Ascending aorta (tissue), 2 donors: ENCODE measurements around the gene DEPDC5. TPM values are rescaled to one million over a fixed set of nuclear protein-coding genes. Genes with fewer than 3 reads are reported as not detected.

Experiments
- DNase-seq, 2 donors: peaks; one replicate each; pipeline ENCODE4 v3.0.0-alpha.2; 2019; ENCODE audit warnings: low spot score in 2 of 2
- H3K27ac ChIP-seq, 2 donors: fragments of 200-600 bp; sonication (generic); one replicate each; pipeline ENCODE4 v1.5.1; 2016 to 2017; ENCODE audit warnings: mild to moderate bottlenecking in 1 of 2
- H3K27me3 ChIP-seq: fragments of 200-600 bp; sonication (generic); one replicate; pipeline ENCODE4 v1.5.1; 2017
- H3K36me3 ChIP-seq, 2 donors: fragments of 200-600 bp; sonication (generic); one replicate each; pipeline ENCODE4 v1.5.1; 2016
- H3K4me1 ChIP-seq, 2 donors: fragments of 200-600 bp; sonication (generic); one replicate each; pipeline ENCODE4 v1.5.1; 2016 to 2017; ENCODE audit warnings: mild to moderate bottlenecking in 1 of 2
- H3K4me3 ChIP-seq, 2 donors: fragments of 200-600 bp; sonication (generic); one replicate each; pipeline ENCODE4 v1.5.1; 2016 to 2017; ENCODE audit warnings: mild to moderate bottlenecking in 1 of 2
- H3K9me3 ChIP-seq, 2 donors: fragments of 200-600 bp; sonication (generic); one replicate each; pipeline ENCODE4 v1.5.1; 2016
- CTCF ChIP-seq, 3 experiments: fragments of 200-600 bp in 2 of 3; fragments of 450-650 bp in 1 of 3; sonication (generic) in 2 of 3; IDR thresholded peaks; one replicate each; pipeline ENCODE4 v1.5.1; 2016 to 2019; ENCODE audit warnings: antibody characterized with exemption in 3 of 3, mild to moderate bottlenecking in 1 of 3, moderate library complexity in 1 of 3
- intact Hi-C: fragments of 100-400 bp; cut with DNase I; formaldehyde crosslinking; loops from one replicate; pipeline ENCODE4 v1.15.1; 2023
- total RNA-seq: library from RNA; depleted of rRNA; stranded (reverse); fragments of >200 nt; gene quantifications from one replicate; pipeline ENCODE4 v1.1.0, GENCODE V29; 2016

DEPDC5 gene
- total RNA-seq, 1 donor from 2014 or later = 5.2 TPM

DNA sequence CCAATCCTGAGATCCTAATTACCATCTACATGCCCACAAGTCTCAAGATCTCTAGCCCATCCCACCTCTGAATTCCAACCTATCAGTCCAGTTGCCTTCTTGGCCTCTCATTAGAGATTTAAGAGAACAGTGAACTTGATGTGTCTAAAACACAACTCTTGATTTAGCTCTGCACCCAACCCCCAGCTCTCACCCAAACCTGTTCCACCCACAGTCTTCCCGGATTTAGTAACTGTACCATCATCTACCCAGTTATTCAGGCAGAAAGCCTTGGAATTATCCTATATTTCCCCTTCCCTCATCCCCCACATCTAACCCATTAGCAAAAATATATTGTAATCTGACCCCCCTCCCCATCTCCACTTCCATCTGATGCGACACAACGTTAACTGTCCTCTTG, 166.5 kb downstream of the DEPDC5 start:
- no peak overlapping the region for H3K27ac ChIP-seq
- no peaks in the 10 kb centered on the region for H3K36me3 ChIP-seq
- intact Hi-C loops = loop anchor here (5.0 kb wide), 1 partner anchor 52 kb away; no protein-coding TSS in a partner anchor
- TF ChIP-seq CTCF (IDR thresholded peaks at IDR 0.05) = no peak
- no peaks in the 10 kb centered on the region for H3K4me1 ChIP-seq
- H3K9me3 ChIP-seq = no peaks in the 10 kb centered on the region
- H3K4me3 ChIP-seq = no peak overlapping the region
- H3K27me3 ChIP-seq = no peaks in the 10 kb centered on the region
- DNase-seq = no peak

- intact Hi-C loops = loop anchor here (5.0 kb wide), 1 partner anchor 51 kb away; no protein-coding TSS in a partner anchor
These were observed 167.3 kb downstream of the DEPDC5 start for GRCh38 chr22:31921106-31921505.

GRCh38 chr22:31922534-31922933, 168.7 kb downstream of the DEPDC5 start:
- H3K9me3 ChIP-seq = no peaks in the 10 kb centered on the region
- TF ChIP-seq CTCF (IDR thresholded peaks at IDR 0.05) = no peak
- intact Hi-C loops = loop anchor here (5.0 kb wide), 1 partner anchor 50 kb away; no protein-coding TSS in a partner anchor
- H3K4me3 ChIP-seq = no peak overlapping the region
- no peak for DNase-seq
- no peaks in the 10 kb centered on the region for H3K36me3 ChIP-seq
- no peaks in the 10 kb centered on the region for H3K4me1 ChIP-seq
- H3K27ac ChIP-seq = no peak overlapping the region
- no peaks in the 10 kb centered on the region for H3K27me3 ChIP-seq

More at GRCh38 chr22:31921106-31921505, 167.3 kb downstream of the DEPDC5 start:
- Histone ChIP-seq H3K9me3 (no peaks in the 10 kb centered on the region), H3K27ac (no peak overlapping the region), H3K27me3 (no peaks in the 10 kb centered on the region), H3K36me3 (no peaks in the 10 kb centered on the region), H3K4me1 (no peaks in the 10 kb centered on the region), H3K4me3 (no peak overlapping the region)
- no peak for TF ChIP-seq CTCF (IDR thresholded peaks at IDR 0.05)
- no peak for DNase-seq

DNA sequence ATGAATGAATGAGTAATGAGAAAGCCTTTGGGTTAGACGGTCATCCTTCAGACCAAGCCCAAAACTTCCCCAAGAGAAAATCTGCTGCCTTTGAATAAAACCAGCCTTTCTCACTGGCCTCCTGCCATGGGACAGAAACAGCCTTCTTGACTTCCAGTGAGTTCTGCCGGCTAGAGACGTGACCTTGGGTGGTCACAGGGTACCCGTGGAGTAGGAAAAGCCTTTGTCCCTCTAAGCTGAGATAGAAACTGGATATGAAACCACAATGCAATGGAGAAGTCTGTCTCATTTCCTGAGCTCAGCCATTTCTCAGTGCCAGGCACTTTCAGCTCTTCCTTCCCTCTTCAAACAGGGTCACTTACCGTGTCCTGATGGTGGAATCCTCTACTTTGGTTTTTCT, 169.3 kb downstream of the DEPDC5 start:
- intact Hi-C loops = loop anchor here (5.0 kb wide), 1 partner anchor 49 kb away; no protein-coding TSS in a partner anchor
- Histone ChIP-seq H3K27ac (no peak overlapping the region), H3K4me3 (no peak overlapping the region), H3K27me3 (no peaks in the 10 kb centered on the region), H3K36me3 (no peaks in the 10 kb centered on the region), H3K9me3 (no peaks in the 10 kb centered on the region), H3K4me1 (no peaks in the 10 kb centered on the region)
- DNase-seq = no peak
- no peak for TF ChIP-seq CTCF (IDR thresholded peaks at IDR 0.05)

DNA sequence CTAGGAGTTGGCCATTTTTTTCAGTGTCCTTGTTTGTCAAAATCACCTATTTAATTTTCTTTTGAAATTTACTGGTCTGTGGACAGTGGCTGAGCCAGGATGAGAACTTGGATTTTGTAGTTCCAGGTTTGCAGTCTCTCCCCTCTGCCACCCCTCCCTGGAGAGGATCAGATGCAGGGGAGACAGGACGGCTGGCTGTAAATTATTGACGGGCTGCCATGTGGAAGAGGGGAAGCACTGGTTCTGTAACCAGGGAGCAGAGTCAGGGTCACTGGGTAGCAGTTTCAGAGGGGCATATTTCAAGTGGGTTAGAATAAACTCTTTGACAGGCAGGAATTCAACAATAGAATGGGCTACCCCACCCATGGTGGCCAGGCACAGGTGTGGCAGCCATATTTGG, 169.9 kb downstream of the DEPDC5 start:
- intact Hi-C loops = loop anchor here (5.0 kb wide), 1 partner anchor 49 kb away; no protein-coding TSS in a partner anchor
- no peak for TF ChIP-seq CTCF (IDR thresholded peaks at IDR 0.05)
- H3K9me3 ChIP-seq = no peaks in the 10 kb centered on the region
- no peak overlapping the region for H3K27ac ChIP-seq
- no peaks in the 10 kb centered on the region for H3K27me3 ChIP-seq
- no peaks in the 10 kb centered on the region for H3K4me1 ChIP-seq
- no peak overlapping the region for H3K4me3 ChIP-seq
- H3K36me3 ChIP-seq = no peaks in the 10 kb centered on the region
- no peak for DNase-seq

DNA sequence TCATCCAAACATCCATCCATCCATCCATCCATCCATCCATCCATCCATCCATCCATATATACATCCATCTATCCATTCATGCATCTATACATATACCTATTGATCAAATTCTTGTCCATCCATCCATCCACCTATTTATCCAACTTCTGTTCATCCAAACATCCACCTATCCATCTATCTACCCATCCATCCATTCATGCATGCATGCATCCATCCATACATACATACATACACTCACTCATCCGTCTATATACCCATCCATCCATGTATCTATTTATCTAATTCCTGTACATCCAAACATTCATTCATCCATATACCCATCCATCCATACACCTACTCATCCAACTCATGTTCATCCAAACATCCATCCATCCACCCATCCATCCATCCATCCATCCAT, 171.2 kb downstream of the DEPDC5 start:
- no peak overlapping the region for H3K4me3 ChIP-seq
- no peak for TF ChIP-seq CTCF (IDR thresholded peaks at IDR 0.05)
- intact Hi-C loops = no loop called here
- no peaks in the 10 kb centered on the region for H3K27me3 ChIP-seq
- H3K27ac ChIP-seq = no peak overlapping the region
- DNase-seq = no peak
- no peaks in the 10 kb centered on the region for H3K36me3 ChIP-seq
- H3K9me3 ChIP-seq = no peaks in the 10 kb centered on the region
- no peaks in the 10 kb centered on the region for H3K4me1 ChIP-seq
